Stimulated activated CD8-positive, alpha-beta memory T cell treated with anti-CD3 and anti-CD28 coated beads, Interleukin-12 subunit alpha, Interleukin-12 subunit beta, amount 100 ng/mL, for 4 hours (primary cell): ENCODE results near the gene UNC5A.

Experiments
- DNase-seq: peaks from one replicate; pipeline ENCODE4 v3.0.0-alpha.2; 2020; ENCODE audit warnings: low read depth

UNC5A gene

DNA sequence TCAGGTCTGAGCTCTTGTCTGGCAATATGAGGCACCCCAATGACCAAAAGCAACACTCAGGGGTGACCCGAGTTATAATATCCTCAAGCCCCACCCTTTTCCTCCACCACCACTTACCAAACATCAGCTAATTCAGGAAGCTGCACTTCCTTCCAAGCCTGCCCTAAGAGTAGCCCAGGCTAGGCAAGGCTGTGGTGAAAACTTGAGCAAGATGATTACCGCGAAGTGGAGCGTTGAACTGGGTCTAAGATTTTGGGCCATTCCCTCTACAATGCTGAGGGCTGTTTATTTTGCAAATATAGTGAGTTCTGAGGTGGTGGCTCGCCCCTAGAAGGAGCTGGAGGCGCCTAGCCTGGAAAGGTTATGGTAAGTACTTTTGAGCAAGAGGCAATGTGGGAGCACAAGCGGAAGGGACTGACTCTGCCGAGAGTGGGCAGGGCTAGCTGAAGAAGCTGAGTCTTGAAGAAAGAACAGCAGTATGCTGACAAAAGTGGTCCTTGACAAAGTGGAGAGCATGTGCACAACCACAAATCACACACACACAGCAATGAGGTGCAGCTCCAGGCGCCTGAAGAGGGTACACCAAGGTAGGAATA lies 89.0 kb downstream of the UNC5A start, which contains the start of gene HK3:
TSS of gene HK3 (minus strand) at position 51 of the 596 bp plus-strand sequence. CDS start 3,187 bp downstream, outside the sequence.
- no peak for DNase-seq

DNA sequence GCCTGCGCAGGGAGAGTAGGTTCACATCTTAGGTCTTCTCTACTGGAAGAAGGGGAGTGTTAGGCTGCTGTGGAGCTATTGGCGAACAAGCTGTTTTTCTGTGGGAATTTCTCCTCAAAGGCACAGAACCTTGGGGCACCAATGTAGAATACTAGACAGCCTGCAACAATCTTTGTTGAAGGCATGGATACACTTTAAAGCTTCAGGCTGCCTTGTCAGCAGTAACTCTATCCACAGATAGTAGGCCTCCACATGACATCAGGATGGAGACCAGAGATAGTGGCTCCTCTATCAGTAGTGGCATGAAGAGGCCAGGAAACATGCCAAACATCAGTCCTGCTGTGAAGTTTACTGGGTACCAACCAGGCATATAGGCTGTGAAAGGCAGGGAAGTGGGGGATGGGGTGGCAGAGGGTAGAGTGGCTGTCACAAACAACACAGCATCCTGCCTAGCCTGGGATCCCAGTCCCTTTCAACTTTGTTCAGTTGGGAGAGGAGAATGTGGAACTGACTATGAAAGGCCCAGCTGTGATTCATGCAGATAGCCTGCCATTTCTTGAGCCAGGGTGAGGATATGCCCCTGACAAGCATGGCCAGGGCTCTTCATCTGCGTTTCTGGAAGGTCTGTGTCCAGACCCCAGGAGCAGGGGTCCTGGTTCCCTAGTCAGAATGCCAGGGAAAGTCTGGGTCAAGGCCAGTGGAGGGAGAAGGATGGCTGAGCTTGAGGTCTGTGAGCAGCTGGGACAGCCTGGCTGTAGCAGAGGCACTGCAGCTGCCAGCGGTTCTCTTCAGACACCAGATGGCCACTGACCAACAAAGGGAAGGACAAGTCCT lies 89.8 kb downstream of the UNC5A start:
- no peak for DNase-seq

DNA sequence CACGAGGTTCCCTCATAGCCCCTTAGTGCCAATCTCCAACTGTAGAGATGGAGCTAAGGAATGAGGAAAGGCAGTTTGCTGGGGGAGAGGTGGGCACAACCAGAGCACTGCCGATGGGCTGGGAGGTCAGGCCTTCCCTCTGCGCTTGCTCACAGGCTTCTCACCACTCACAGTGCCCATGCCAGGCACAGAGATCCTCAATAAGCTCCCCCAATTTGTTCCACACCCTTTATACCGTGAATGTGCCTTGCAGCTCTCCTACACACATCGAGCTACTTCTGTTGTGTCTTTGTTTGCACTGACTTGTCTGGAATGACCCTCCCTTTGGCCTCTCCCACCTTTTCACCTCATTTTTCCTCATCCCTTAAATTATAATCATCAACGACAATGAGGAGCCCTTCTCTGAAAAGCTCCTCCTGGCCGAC lies 90.4 kb downstream of the UNC5A start:
- no peak for DNase-seq

DNA sequence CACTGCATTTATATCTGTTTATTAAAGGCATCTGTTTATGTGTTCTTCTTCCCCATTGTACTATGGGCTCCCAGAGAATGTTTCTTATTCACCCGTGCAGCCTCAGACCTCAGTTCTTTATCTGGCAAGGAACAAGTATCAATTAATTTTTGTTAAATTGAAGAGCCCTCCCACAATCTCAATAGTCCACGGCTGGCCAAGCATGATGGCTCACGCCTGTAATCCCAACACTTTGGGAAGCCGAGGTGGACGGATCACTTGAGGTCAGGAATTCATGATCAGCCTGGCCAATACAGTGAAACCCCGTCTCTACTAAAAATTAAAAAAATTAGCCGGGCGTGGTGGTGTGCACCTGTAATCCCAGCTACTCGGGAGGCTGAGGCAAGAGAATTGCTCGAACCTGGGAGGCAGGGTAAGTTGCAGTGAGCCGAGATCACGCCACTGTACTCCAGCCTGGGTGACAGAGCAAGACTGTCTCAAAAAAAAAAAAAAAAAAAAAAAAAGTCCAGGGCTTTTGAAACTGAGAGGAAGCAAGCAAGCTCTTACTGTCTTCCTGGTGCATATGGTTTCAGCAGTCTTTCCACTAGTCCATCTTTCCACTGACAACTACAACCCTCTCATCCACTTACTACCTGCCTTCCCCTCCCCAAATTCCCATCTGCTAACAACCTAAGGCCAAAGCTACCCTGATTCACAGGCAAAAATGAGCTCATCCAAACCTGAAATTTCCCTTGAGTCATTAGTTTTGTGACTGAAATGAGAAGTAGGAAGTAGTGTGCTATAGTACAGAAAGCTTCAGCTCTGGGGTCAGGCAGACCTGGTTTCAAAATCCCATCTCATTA lies 91.1 kb downstream of the UNC5A start:
- DNase-seq = no peak

DNA sequence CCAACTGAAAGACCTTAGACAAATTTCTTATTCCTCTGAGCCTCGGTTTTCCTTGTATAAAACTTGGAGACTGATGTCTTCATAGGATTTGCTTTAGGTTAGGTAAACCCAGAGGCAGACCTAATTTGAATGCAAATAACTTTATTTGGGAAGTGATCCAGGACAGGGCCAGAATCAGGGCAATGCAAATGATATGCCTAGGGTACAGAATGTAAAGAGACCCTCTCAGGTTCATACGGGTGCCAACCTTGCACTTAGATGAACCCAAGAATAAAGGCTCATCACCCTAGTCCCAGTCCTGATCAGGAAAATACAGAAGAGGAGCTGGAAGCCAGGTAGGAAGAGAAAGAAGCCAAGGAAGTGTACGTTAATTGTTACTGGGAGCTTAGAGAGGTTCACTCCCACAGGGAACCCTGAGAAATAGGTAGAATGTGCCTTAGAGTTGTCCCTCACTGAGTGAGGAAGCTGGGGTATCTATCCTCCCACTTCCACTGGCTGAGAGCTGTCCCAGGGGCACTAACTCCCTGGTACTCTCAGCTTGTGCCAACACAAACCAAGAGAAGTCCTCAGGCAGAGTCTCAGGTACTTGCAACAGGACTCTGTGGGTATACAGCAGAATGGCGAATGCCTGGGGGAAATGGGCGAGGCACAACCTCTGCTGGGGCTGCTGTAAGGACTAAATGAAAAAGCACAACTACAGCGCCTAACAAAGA lies 91.9 kb downstream of the UNC5A start:
- DNase-seq = no peak

DNA sequence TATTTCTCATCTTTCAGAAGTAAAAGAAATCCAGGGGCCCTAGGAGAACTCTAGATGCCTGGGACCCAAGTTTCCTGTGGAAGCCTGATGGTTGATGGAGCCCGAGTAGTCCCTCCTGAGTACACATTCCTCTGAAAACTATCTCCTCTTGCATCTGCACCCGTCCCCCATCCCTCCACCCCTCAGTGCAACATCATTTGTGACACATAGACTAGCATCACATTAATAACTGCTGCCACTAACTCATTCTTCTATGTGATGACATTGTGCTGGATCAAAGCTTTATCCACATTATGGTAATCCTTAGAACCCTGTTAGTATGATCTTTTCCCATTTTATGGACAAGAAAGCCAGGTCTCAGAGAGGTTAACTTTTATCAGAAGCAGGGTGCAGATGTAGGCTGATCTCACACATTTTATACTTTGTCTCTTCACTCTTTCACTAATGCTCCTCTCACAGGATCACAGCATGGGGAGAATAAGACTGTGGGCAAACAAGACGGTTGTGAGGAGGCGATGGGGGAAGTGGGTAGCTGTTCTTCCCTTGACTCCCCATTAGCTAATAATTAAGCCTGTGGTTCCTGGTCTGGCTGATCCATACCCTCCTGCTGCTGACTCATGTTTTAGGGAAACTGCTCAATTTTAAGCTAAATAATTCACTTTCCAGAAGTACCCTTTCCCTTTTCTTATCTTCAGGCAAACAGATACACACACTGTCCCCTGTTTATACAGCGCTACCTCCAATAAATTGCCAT lies 92.7 kb downstream of the UNC5A start:
- DNase-seq = no peak

DNA sequence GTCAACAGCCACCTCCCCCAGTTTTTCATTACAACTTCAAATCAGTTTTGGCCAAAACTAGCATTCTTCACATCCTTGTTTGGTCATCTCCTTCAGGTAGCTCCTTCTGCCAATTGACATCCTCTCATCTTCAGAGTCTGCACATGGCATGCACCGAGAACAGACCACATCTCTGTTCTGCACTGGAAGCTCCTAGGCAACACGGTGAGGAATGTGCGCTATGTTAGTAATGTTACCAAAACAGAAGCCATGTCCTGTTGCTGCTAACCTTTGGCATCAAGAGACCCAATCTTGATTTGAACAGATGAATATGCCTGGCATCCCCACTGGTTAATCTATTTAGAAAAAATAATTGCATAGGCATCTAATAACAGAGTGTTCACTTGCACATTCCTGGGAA lies 93.9 kb downstream of the UNC5A start:
- no peak for DNase-seq

DNA sequence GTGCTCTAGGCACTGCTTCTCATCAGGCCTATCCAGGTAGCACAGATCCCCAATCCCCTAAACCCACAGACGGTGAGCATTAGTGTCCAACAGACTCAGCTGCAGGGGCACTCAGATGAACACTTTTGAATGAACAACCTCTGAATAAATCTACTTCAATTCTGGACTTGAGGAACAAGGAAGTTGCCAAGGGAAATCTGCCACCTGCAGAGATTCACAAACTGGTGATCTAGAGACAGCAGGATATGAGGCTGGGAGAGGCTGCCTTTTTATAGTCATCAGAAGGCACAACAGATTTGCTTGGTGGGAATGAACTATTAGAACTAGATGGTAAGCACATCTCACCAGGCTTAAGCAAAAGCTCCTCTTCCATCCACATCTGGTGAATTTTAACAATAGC lies 95.8 kb downstream of the UNC5A start:
- no peak for DNase-seq

DNA sequence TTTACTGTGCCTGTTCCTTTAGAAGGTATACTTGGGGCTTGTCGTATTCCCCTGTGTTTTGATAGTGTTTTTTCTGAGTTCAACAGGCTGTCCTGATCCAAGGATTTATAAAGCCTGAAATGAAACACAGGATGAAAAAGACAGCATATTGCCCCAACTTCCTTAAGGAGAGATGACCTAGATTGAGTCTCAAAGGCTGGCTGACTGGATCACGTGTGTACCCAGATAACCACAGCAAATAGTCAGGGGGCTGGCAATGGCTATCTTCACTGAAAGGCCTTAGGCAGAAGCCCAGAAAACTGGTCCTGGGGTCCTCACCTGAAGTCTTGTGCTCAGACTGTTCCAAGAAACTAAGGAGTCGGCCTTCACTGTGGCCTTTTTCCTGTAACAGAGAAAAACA lies 96.4 kb downstream of the UNC5A start:
- DNase-seq = no peak

DNA sequence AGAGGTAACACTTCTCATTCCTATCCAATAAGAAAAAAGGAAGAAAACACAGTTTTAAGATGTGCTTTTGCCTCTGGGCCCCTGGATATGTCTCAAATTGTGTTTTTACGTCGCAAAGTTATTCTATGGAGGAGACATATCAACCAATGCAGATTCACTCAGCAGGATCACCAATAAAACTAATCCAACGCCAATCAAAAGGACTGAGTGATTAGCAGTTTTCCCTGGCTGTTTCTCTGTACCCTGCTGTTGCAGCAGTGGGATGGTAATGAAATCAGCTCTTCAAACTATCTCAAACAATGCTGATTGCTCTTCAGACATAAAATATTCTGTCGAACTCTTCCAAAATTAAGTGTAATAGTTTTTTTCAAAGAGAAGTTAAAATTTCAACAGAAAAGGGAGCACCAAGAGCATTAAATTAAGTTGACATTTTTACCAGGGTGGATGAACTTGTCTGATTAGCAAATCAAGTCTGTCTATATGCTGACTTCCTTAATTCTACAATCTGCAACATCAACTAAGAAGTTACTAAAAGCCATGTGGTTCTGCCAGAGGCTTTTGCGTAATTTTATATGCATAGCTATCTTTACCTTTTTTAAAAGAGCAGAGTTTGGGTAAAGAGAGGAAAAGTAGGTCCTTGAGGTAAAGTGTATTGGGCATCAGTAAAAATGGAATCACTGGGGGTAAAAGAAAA lies 98.5 kb downstream of the UNC5A start:
- DNase-seq = no peak

DNA sequence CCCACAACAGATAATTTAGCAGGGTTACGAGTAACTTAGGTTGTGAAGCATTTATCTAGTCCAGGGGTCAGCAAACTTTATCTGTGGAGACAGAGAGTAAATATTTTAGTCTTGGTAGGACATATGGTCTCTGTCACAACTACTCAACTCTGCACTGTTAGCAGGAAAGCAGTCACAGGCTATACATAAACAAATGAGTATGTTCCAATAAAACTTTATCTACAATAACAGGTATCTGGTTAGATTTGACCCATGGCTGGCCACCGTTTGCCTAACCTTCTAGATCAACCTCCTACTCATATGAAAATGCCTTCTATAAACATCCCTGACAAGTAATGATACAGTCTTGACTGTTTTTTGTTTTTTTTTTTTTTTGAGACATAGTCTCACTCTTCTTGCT lies 101.8 kb downstream of the UNC5A start:
- no peak for DNase-seq

DNA sequence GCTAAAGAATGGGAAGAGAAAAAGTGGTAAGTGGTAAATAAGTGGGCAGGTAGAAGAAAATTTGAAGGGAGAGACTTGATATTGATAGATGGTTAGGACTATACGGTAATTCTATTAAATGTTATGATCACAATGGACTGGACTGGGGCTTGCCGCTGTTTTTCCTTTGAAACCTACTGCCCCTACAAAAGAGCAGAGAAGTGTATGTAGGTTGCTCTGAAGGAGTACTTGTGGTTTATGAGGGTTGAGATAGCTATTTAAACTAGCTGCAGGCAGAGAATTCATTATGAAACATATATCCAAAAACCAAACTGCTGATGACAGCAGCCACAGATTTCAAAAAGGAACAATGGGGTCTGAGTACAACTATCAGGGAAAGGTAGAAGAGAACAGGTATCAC lies 105.5 kb downstream of the UNC5A start:
- no peak for DNase-seq

DNA sequence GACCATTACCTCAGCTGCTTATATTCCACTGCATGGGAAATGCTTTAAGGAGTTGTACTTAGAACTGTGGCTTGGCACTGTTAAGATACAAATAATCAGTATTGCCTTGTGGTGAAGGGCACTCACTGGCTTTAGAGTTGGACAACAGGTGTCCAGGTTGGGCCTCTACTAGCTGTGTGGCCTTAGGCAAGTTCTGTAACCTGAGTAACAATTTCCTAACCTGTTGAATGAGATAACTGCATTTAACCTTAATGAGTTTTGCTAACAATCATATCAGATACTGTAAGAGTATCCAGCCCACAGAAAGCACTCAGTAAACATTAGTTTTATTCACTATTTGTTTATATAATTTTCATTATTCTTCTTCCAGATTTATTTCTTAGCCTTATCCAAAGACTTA lies 106.0 kb downstream of the UNC5A start:
- no peak for DNase-seq

DNA sequence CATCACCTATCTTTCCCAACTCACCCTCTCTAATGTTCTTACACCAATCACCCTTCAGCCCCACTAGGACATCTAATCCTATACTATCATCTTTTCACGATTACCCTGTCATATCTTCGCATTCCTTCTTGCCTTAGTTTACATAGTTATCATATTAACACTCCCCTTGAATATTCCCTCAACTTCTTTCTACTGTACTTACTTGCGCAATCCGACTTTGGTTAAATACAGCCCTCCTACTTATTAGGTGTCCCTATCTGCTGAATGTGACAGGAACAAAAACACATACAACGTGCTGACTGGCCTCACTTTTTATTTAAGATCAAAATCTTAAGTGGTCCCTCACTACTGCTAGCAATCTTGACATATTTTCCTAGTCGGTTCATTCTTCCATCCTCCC lies 108.3 kb downstream of the UNC5A start:
- DNase-seq = no peak

DNA sequence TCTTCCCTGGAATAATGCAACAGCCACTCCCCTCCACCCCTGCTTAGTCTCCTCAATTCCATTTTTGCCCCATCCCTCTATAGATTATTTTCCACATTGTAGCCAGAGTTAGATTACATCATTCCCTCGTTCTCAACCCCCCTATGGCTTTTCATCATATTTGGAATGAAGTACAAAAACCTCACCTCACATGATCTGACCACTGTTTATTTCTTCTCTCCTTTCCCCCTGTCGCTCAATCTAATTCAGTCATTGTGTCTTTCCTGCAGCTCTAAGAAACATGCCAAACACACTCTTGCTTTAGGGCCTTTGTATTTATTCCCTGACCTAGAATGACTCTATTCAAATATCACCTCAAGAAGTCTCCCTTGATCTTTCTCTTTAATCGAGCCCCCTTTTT lies 111.4 kb downstream of the UNC5A start:
- DNase-seq = no peak

DNA sequence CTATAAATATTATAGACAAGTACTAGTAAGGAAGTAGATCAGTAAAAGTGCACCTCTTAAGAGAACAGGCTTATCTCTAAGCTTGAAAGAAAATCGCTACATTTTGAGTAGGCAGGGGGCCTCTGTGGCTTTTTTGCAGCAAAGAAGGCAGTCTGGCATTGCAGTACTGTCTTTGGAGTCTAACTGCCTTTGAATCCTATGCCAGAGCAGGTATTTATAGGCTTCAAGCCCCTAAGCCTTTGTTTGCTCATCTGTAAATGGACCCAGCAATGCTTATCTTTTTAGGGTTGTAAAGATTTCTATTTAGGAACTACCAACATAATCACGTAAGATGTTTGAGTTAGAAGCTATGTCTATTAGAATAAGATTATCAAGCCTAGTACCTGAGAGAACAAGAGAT lies 112.5 kb downstream of the UNC5A start:
- no peak for DNase-seq

DNA sequence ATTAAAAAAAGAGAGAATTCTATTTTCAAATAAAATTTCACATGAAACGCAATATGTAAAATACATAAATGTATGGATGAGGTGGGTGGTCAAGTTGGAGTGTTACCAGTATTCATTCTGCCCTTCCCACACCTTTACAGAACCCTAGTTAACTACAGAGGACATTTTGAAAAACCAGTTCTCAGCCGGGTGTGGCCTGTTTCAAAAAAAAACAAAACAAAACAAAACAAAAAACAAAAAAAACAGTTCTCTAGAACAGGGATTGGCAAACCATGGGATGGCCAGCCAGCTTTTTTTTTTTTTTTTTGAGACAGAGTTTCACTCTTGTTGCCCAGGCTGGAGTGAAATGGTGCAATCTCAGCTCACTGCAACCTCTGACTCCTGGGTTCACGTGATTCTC lies 117.2 kb downstream of the UNC5A start:
- DNase-seq = no peak

DNA sequence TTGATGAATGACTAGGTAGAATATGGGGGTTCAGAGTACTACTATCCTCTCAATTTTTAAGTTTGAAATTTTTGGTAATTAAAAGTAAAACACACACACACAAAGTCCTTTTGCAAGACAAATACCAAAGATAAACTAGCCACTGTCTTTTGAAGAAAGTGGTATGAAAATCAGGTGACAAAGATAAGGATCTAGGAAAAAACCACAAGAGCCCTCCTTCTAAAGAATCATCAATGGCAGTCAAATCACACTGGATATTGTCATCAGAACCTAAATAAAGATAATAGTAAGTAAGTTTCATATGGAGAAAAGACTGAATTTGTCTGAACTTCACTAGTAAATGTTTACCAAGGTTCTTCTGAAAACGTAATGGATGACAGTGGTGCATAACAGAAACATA lies 119.3 kb downstream of the UNC5A start:
- DNase-seq = no peak
